IPS DF 19.7 (cell line): Measurements from ENCODE around the gene WDR46.
"Not testable (repeated sequence)": the region's sequence is repeated elsewhere in the genome, so short reads cannot be mapped to it uniquely, and the experiment has no call there.

Experiments
- DNase-seq: peaks from one replicate; pipeline ENCODE4 v3.0.0-alpha.2; 2013; ENCODE audit warnings: low read depth, low spot score

WDR46 gene

DNA sequence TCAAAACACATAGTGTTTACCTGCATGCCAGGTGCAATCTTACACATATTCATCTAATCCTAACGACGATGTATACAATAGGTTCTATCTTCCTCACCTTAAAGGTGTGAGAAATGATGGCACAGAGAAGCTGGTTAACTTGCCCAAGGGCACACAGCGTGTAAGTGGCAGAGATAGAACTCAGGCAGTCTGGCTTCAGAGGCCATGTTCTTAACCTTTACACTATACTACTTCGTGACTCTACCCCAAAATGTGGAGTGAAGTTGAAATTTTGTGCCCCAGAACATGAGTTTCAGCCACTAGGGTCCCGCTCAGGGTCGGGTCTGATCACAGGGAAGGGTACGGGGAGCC is 17.9 kb downstream of the WDR46 start:
- DNase-seq: no peak

DNA sequence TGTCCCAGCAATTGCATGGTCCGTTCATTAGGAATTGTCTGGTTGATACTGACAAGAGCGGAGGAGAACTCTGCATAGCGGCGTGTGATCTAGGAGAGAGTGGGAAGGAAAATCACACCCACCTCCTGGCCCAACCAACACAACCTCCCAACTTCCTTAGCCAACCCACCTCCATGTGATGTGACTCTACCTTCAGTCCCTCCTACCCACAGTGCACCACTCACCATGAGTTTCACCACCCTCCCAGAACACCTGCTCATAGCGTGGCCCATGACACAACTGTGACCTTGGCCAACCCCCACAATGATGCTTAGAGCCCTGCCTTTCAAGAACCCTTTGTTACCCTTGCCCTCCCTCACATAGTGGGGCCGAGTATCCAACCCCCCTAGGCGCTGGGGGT is 25.0 kb downstream of the WDR46 start:
- no peak for DNase-seq

- not testable (repeated sequence) for DNase-seq
These were observed 26.5 kb downstream of the WDR46 start for GRCh38 chr6:33262490-33262889.

- DNase-seq: no peak
These were observed 30.0 kb downstream of the WDR46 start for GRCh38 chr6:33259032-33259431.

- no peak for DNase-seq
These were observed 34.4 kb downstream of the WDR46 start for GRCh38 chr6:33254591-33254990.

DNA sequence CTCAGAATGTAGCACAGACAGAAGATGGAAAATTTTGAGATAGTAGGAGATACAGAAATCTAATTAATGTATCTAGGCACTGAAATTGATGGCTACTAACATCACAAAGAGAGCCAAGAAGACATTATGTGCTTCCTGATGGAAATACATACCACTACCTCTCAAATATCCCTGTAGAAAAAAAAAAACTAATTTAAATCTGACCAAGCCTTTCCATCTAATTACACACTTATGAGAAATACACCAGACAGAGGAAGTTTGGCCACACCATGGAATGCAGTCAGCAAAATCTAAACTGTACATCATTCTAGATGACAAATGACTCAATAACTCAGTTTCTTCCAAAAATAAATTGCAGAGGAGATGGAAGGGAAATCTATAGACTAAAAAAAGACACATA is 36.3 kb downstream of the WDR46 start:
- no peak for DNase-seq

GRCh38 chr6:33251395-33252012 is 37.5 kb downstream of the WDR46 start:
- no peak for DNase-seq

GRCh38 chr6:33250731-33251130 is 38.3 kb downstream of the WDR46 start:
- no peak for DNase-seq

DNA sequence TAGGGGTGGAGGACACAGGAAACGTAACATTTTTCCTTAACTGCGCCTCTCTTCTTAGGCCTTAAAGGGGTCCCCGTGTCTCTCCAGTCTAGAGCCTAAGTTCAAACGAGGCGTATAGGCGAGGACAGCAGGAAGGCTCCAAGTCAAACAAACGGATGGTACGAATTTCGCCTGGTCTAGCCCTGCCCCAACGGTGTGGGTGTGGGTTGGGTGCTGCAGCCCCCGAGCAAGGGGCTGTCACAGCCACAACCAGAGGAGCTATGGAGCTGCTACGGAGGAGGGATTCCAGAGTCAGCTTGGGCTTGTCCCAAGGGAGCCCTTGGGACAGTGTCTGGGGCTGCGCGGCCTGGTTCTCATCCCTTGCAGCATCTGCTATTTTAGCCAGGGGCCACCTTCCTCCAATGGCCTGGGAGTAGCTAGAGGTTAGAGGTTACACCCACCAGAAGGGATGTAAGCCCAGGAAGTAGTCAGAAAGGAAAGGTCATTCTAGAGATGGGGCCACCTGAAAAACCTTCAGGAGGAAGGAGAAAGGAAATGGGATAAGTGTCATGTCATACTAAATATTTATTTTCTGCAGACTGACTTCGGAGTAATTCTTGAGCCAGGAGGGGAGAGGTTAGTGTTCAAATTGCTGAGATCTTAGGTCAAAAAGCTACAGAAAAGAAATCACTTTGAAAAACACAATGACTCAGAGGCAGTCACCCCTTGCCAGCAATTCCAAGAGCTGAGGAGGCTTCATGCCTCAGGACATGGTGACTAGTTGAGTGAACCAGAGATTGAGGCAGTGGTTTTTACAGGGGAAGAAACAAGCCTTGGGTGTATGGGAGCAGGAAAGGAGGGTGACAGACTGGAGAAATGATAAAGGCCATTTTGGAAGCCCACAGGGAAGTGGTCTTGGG is 39.1 kb downstream of the WDR46 start:
- DNase-seq: no peak

DNA sequence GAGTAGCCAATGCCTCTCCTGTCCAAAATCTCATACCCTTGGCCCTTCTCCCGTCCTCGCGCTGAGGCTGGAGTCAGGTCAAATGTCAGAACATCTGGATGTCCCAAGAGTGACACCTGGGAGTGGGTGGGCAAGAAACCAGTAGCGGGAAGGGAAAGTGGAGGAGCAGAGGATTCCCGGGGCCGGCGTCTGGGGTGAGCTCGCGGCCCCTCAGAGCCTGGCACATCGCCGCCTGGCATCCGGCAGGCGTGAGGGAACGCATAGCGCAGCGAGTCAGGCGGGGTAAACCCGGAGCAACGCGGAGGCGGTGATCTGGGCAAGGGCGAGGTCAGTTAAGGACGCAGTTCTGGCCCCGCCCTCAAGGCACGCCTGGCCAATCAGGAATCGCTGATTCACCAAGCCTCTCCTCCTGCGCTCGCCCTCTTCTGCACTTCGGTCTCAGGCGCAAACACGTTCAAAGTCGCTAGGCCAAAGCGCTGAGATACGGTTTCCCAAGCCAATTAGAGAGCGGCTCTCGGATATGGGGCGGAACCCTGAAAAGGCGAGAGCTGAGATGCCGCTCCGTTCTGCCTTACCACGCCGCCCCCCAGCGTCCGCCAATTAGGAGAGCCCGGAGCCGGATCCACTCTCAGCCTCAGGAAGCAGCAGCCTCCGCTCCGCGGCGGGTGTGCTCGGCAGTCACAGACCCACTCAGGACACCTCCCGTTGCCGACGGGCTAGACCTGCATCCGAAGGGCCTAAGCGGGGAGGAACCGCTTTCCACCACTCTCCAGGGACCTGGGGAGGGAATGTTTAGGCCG is 39.9 kb downstream of the WDR46 start:
- DNase-seq: peak; percentile 97

GRCh38 chr6:33248643-33248931 is 40.5 kb downstream of the WDR46 start:
- DNase-seq: no peak

GRCh38 chr6:33247977-33248642 is 40.9 kb downstream of the WDR46 start:
- peak; percentile 60 for DNase-seq

- no peak for DNase-seq
These were observed 45.6 kb downstream of the WDR46 start for GRCh38 chr6:33243476-33243875.

- no peak for DNase-seq
These were observed 47.1 kb downstream of the WDR46 start for GRCh38 chr6:33241968-33242367.

GRCh38 chr6:33237741-33238140 is 51.3 kb downstream of the WDR46 start:
- DNase-seq: no peak

DNA sequence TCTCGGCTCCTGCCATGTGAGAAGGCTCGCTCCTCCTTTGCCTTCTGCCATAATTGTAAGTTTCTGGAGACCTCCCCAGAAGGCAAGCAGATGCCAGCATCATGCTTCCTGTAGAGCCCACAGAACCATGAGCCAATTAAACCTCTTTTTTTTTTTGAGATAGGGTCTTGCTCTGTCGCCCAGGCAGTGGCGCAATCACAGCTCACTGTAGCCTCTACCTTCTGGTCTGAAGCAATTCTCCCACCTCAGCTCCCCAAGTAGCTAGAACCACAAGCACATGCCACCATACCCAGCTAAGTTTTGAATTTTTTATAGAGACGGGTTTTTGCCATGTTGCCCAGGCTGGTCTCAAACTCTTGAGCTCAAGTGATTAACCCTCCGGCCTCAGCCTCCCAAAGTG is 52.2 kb downstream of the WDR46 start:
- no peak for DNase-seq

- no peak for DNase-seq
These were observed 52.7 kb downstream of the WDR46 start for GRCh38 chr6:33236328-33236727.

- no peak for DNase-seq
These were observed 53.8 kb downstream of the WDR46 start for GRCh38 chr6:33235221-33235634.
